Esophagus muscularis mucosa (tissue), 4 donors: ENCODE results near the gene SREBF1.

Source experiments
- CTCF ChIP-seq, 3 experiments: fragments of 200-600 bp in 2 of 3; fragments of 450-650 bp in 1 of 3; sonication (generic) in 2 of 3; IDR thresholded peaks; one replicate each; pipeline ENCODE4 v1.5.1; 2017 to 2019; ENCODE audit warnings: antibody characterized with exemption in 3 of 3, mild to moderate bottlenecking in 2 of 3, moderate library complexity in 1 of 3
- EP300 ChIP-seq: sonication (generic); formaldehyde crosslinking; IDR thresholded peaks from one replicate; pipeline ENCODE4 v1.6.1; 2017; ENCODE audit warnings: antibody characterized with exemption
- POLR2A ChIP-seq: fragments of 450-650 bp; IDR thresholded peaks from one replicate; pipeline ENCODE4 v1.6.1; 2017; ENCODE audit warnings: antibody characterized with exemption, moderate library complexity, mild to moderate bottlenecking, low read depth
- POLR2AphosphoS5 ChIP-seq, 2 donors: sonication (generic); formaldehyde crosslinking; IDR thresholded peaks; one replicate each; pipeline ENCODE4 v1.6.1; 2017; ENCODE audit warnings: antibody characterized with exemption in 2 of 2

GRCh38 chr17:17836818-17837379 lies at the start of gene SREBF1:
- TF ChIP-seq CTCF (IDR thresholded peaks at IDR 0.05) (no peak), POLR2A (no peak), POLR2AphosphoS5 (IDR thresholded peaks at IDR 0.05) (no peak), EP300 (no peak)
